ENCODE data around the gene LIM2.

LIM2 gene

DNA sequence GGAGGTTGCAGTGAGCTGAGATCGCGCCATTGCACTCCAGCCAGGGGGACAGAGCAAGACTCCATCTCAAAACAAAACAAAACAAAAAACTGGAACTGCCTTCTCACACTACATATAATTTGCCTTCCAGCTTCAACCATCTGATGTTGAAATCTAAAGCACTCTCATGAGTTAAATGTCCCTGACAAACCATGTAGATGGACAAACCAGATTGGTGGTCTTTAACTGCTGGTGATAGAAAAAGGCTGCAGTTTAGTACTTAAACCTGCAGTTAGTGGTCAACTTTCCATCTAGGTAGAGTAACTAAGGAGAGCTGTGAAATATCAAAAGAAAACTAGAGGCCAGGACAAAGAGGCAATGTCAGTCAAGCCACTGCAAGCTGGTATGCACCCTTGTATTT lies 8.4 kb upstream of the LIM2 start:
- DNase-seq (ENCODE audit: low read depth, low spot score) = no peak

DNA sequence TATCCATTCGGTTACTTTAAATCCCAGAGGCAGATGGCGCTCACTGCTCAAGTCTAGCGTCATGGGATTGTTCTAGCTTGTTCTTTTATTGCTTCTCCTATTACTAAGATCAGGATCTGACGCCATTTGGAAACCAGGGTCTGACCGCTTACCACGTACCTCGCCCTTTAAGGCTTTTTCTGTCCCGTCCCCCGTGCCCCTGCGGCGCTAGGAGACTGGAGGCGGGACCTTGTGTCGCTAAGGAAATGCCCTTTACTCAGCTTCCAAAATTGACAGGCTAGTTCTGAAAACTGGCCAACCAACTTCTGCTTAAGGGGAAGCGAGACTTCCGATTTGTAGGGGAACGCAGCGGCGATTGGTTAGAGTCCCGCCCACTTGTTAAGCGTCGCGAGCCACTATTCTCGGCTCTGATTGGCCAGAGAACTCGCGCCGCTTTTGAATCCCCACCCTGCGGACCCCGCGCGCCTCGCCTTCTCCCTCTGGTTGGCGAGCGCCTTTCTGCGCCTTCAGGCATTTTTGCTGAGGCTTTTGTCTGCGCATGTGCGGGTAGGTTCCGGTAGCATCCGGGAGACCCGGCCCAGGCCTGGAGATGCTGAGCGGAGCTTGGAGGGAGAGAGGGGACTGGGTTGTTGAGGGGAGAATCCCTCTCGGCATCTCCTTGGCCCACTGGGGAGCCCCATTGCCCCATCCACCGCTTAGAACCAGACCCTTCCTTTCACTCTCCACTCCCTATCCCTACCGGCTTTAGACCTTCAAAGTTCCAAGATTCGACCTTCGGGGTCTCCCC lies 6.5 kb upstream of the LIM2 start:
- peak; percentile 100 for DNase-seq (ENCODE audit: low read depth, low spot score)

- no peak for DNase-seq (ENCODE audit: low read depth, low spot score)
These were observed 4.9 kb upstream of the LIM2 start for GRCh38 chr19:51392701-51393100.

DNA sequence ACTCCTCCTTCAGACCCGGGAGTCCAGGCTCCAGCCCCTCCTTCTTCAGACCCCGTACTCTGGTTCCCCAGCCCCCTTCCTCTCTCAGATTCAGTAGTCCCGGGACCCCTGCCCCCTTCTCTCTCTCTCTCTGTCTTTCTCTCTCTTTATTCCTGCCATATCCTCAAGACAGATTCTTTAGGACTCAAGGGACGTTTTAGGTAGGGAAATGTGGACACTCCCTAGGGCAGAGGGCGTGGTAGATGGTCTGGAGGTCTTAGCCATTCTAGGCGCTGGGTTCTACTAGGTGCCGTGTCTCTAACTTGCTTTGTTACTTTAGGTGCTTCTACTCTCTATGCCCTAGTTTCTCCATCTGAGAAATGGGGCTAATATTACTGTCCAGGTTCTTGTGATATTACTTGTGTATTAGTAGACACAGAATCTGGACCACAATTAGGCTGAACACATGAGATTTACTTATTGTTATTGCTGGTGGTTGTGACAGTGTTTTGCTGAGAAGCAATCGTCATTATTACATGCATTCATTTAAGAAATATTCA lies 3.4 kb upstream of the LIM2 start:
- DNase-seq (ENCODE audit: low read depth, low spot score) = no peak

GRCh38 chr19:51389143-51389542 lies 1.4 kb upstream of the LIM2 start:
- no peak for DNase-seq (ENCODE audit: low read depth, low spot score)

DNA sequence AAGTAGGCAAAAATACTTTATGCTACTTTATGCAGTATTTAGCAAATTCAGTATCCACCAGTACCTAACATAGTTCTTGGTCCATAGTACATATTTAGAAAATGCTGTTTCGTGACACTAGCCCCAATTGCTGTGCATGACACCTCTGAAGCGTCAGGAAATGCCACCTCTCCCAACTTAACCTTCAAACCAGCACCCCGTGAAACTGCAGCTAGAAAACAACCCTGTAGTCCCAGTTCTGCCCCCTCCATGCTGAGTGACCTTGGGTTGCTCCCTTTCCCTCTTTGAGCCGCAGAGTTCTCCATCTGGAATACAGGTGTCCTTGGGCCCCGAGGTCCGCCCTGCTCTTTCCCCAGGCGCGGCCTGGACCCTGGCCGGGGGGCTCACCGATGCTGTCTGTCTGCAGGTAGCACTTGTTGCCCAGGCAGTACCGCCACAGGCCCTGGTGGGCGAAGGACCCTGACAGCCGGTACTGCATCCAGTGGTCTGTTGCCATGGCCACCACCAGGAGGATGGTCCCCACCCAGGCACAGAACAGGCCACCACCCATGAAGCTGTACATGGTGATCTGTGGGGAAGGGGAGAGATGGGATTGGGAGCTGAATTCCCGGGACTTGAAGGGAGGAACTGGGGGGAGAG lies 773 bp downstream of the LIM2 start:
- no peak for DNase-seq (ENCODE audit: low read depth, low spot score)

GRCh38 chr19:51382004-51382403 lies 5.8 kb downstream of the LIM2 start:
- no peak for DNase-seq (ENCODE audit: low read depth, low spot score)

GRCh38 chr19:51380379-51380778 lies 7.4 kb downstream of the LIM2 start:
- no peak for DNase-seq (ENCODE audit: low read depth, low spot score)

GRCh38 chr19:51377422-51377821 lies 10.4 kb downstream of the LIM2 start:
- no peak for DNase-seq (ENCODE audit: low read depth, low spot score)

- no peak for DNase-seq (ENCODE audit: low read depth, low spot score)
These were observed 12.1 kb downstream of the LIM2 start for GRCh38 chr19:51375504-51376221.

GRCh38 chr19:51372649-51373504 lies 14.9 kb downstream of the LIM2 start, which contains the start of gene NKG7:
Gene NKG7, minus strand, starts transcription at chr19:51372654. Its CDS starts 119 bp downstream, at chr19:51372535.
- DNase-seq (ENCODE audit: low read depth, low spot score) = no peak

- DNase-seq (ENCODE audit: low read depth, low spot score) = no peak
These were observed 15.6 kb downstream of the LIM2 start for GRCh38 chr19:51372021-51372648.

DNA sequence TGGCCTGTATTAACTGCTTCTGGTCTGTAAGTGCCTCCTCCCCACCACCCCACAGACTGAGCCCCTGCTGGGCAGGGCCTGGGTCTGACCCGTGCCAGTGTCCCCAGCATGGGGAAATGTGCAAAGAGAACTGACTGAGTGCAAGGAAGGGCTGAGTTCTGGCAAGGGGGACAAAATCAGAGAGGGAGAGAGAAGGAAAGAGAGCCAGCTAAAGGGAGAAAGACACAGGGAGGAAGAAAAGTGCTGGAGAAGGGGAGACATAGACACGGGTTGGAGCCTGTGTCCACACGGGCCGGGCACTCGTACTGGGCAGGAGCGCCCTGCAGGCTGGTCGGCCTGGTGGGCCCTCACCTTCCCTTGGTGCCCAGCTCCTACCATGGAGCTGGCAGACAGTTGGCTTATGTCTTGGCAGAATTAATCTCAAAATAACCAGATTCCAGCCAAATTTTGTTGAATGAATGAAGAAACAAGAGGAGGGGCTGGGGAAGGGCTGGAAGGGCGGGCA lies 16.5 kb downstream of the LIM2 start:
- DNase-seq (ENCODE audit: low read depth, low spot score) = no peak

- DNase-seq (ENCODE audit: low read depth, low spot score) = no peak
These were observed 17.5 kb downstream of the LIM2 start for GRCh38 chr19:51370230-51370629.

DNA sequence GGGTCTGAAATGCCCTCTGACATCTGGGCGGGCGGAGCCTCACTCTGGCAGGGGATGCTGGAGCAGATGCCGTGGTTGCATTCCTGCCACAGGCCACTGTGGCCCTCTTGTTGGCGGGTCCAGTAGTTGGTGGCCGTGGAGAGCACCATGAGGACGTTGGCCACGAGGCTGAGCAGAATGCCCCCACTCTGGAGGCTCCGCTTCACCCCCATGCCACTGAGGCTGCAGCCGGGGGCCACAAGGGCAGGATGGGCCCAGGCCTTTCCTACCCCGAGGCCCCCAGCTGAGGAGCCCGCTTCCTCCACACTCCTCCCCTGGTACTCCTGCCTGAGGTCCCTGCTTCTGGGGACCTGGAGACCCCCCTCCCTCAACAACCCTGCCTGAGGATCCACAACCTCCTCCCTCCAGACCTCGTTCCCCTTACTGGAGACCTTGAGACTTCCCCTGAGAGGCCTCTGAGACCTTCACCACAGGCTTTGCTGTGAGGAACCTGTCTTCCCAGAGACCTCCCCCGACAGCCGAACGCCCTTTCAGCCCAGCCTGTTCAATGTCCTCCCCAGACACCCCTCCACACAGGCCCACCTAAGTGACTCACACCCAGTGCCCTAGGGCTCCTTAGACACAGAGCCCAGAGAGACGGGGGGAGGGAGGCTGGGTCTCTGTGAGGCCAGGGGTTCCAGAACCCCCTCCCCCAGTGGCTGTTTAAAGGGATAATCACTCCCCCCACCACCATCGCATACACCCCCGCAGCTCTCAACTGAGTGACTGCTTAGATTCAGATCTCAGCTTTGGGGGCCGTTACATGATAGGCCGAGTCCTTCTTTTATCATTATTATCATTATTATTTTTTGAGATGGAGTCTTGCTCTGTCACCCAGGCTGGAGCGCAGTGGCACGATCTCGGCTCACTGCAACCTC lies 19.1 kb downstream of the LIM2 start, which contains the start of gene CLDND2:
TSS of gene CLDND2 (minus strand) at position 638 of the 917 bp plus-strand sequence. CDS start at position 212, 426 bp downstream.
- peak; percentile 49 for DNase-seq (ENCODE audit: low read depth, low spot score)

DNA sequence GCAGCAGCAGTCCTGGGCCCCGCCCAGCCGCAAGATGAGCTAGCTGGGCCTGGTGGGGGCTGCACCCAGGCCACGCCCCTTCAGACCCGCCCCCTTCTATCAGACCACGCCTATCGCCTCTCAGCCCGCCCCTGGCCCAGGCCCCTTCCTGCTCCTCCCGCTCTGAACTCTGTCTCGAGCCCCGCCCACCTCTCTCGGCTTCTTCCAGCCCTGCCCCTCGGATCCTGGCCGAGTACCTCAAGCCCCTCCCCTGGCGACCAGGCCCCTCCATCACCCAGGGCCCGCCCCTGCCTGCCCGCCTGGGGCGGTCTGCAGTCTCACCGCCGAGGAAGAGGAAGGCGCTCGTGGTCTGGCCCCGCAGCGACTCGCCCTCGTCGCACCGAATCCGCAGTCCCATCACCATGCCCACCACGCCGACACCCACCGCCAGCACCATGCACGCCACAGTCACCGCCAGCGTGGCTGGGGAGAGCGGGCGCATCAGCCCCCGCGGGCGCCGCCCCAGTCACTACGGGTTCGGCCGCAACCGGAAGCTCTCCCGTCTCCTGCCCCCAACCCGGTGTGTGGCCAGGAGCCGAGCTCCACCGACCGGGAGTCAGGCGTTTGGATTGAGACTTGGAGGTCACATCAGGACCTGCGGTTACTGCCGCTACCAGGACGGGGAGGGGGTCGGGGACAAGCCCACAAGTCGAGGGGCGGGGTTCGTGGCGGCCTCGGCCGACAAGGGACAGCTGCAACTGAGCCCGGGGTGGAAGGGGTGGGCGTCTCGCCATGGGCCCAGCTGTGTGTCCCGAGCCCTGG lies 20.0 kb downstream of the LIM2 start:
- peak; percentile 100 for DNase-seq (ENCODE audit: low read depth, low spot score)

DNA sequence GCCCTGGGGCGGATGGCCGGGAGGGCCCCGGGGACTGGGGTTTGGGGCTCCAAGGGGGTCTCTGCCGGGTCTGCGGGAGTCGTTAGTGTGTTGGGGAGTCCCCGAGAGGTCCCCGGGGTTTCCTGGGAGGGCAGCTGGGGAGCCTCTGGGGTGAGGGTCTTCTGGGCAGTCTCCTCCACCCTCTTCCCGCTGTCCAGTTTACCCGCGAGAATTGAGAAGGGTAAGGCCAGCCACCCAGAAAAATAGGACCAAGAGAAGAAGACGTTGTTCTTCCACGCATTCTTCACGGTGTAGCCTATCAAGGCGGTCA lies 20.6 kb downstream of the LIM2 start:
- no peak for DNase-seq (ENCODE audit: low read depth, low spot score)

GRCh38 chr19:51366389-51367254 lies 21.2 kb downstream of the LIM2 start:
- DNase-seq (ENCODE audit: low read depth, low spot score) = peak; percentile 98
